Stimulated activated CD4-positive, alpha-beta T cell treated with anti-CD3 and anti-CD28 coated beads, Interleukin-15, amount 100 ng/mL, for 24 hours (primary cell): ENCODE data around the gene KANK3.
A peak's percentile ranks its signal among the peaks of the same experiment; 100 is the strongest.
"Not testable (repeated sequence)": the region's sequence is repeated elsewhere in the genome, so short reads cannot be mapped to it uniquely, and the experiment has no call there.

ENCODE experiments used
- DNase-seq: peaks from one replicate; pipeline ENCODE4 v3.0.0-alpha.2; 2020

KANK3 gene

GRCh38 chr19:8336660-8337059 lies 6.4 kb downstream of the KANK3 start:
- no peak for DNase-seq

GRCh38 chr19:8336072-8336569 lies 6.9 kb downstream of the KANK3 start:
- no peak for DNase-seq

- DNase-seq: peak; percentile 58
These were observed 7.6 kb downstream of the KANK3 start for GRCh38 chr19:8335343-8336071.

DNA sequence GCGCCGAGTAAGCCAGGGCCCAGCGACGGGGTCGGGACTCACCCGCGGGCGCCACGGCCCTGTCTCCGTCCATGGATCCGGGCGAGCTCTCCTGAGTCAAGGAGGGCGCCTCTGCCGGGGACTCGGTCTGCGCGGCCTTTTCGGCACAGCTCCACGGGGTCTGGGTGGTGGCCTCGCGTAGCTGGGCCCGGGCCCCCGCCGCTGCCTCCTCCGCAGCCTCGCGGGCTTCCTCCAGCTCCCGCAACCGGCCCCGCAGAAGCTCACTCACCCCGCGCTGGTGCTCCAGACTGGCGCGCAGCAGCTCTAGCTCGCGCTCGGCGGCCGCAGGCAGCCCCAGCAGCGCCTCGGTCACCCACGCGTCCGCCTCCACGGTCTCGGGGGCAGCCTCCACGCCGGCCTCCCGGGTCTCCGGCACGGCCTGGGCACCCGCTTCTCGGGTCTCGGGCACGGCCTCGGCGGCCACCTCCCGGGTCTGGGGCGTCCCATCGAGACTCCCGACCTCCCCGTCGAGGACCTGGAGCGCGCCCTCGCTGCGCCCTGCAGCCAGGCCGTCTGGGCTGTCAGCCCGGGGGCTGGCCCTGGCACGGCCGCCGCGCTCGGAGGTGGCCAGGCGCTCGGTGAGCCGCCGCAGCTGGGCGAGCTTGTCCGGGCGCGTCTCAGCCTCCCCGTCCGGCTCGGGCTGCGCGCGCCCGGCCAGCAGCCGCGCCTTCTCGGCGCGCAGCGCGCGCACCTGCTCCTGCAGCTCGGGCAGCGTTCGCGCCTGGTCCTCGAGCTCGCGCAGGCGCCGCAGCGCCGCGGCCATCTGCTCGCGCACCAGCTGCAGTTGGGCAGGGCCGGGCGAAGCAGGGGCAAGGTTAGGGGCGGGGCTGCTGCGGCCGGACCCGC lies 8.4 kb downstream of the KANK3 start:
- peak; percentile 66 for DNase-seq

DNA sequence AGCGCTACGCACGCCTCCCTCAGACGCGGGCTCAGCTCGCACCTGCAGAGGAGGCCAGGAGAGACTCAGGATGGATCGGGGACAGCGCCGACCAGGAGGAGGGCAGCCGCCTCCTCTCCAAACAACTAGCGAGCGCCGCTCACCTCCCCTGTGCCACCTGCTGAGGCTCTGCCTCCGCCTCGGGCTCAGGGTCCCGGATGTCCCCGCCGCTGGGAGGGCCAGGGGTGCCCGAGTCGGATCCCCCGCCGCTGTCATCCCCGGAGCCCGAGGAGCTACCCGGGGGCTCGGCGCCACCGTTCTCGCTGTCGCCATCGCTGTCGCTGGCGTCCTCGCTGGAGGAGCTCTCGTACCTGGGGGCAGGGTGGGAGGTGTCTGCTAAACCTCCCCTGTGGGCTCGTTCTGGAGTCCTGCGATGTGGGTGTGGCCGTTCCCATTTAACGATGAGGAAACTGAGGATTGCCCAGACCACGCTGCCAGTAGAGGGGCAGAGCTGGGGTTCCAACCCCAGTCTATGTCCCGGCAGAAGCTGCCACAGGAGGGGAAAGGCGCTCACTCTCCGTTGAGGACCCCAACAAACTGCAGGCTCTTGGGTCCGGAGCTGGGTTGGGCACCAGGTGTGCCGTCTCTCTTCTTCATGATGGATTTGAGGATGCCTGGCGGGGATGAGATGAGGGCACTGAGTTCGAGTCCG lies 9.2 kb downstream of the KANK3 start:
- no peak for DNase-seq

DNA sequence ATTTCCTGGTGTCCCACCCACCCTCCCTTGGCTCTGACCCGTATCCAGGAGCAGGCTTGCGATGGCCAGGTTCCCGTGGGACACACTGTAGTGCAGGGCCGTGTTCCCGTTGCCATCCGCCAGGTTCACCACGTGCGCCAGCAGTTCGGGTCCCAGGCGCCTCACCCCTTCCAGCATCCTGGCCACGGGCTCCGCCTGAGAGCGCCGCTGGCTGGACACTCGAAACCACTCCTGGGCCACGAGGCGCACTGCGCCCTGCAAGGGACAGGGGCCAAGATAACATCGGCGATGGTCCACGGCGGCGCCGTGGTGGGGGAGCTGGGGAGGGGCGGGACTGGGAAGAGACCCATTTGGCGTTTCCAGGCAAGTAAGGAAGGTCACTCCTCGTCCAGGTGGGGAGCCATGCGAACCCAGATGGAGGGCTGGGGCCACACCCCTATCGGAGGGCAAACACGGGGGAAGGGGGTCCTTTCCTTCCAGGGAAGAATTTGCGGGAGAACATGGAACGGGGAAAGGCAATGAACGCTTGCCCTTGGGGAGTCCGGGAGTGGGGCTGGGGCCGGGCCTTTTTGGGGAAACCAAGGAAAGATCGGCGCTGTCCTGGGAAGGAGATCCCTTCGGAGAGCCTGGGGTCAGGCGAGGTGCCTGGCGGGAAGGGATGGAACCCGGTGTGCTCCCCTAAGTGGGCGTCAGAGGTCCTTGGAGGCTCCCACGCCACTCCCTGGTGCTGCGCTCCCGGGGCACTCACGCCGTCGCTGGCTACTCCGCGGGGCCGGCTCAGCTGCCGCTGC lies 9.9 kb downstream of the KANK3 start:
- DNase-seq: no peak

DNA sequence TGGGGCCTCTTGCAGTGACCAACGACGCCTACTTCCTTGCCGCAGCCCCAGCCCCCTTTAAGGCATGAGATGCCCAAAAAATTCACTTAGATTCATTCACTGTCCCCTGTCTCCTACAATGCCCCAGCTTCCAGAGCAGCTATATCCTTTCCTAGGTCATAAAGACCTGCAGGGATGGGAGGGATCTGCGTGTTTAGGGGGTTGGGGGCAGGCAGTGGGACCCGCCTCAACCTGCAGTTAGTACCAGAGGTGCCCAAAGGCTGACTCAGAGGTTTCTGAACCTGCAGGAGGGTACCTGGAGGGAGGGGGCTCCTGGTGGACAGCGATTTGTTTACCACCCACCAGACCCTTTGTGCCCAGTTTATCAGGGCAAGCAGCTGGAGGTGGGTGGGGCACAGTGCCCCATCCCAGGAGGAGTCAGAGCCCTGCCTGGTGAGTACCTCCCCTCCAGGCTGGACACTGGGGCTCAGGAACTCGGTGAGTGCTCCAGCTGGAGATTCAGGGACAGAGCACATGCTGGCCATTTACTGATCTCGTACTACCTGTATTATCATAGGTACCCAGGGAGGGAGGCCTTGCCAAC lies 11.7 kb downstream of the KANK3 start:
- DNase-seq: no peak

GRCh38 chr19:8329996-8330395 lies 13.1 kb downstream of the KANK3 start:
- no peak for DNase-seq

- DNase-seq: no peak
These were observed 17.6 kb downstream of the KANK3 start for GRCh38 chr19:8325454-8325853.

- DNase-seq: peak; percentile 43
These were observed 18.6 kb downstream of the KANK3 start for GRCh38 chr19:8324186-8325050.

GRCh38 chr19:8323781-8324185 lies 19.3 kb downstream of the KANK3 start:
- peak; percentile 34 for DNase-seq

- no peak for DNase-seq
These were observed 20.4 kb downstream of the KANK3 start for GRCh38 chr19:8322638-8322997.

DNA sequence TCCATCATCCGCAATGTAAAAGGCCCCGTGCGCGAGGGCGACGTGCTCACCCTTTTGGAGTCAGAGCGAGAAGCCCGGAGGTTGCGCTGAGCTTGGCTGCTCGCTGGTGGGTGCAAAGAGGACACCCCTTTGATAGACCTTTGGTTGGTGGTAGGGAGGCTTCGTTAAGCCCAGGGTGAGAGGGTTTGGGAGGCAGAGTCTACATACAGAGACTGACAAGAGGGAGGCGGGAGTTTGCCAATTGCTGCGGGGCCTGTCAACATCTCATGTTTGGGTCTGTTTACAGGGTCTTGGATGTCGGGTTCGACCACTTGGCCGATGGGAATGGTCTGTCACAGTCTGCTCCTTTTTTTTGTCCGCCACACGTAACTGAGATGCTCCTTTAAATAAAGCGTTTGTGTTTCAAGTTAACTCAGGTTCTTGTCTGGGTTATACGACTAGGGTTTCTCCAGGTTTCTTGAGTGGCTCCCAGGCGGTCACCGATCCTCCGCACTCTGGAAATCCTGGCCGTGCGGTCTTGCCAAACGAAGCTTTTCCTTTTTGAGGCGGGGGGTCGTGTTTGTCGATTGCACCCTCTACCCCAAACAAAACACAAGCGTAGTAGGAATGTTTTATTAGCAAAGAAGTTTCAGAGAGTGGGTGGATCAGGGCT lies 20.9 kb downstream of the KANK3 start:
- no peak for DNase-seq

DNA sequence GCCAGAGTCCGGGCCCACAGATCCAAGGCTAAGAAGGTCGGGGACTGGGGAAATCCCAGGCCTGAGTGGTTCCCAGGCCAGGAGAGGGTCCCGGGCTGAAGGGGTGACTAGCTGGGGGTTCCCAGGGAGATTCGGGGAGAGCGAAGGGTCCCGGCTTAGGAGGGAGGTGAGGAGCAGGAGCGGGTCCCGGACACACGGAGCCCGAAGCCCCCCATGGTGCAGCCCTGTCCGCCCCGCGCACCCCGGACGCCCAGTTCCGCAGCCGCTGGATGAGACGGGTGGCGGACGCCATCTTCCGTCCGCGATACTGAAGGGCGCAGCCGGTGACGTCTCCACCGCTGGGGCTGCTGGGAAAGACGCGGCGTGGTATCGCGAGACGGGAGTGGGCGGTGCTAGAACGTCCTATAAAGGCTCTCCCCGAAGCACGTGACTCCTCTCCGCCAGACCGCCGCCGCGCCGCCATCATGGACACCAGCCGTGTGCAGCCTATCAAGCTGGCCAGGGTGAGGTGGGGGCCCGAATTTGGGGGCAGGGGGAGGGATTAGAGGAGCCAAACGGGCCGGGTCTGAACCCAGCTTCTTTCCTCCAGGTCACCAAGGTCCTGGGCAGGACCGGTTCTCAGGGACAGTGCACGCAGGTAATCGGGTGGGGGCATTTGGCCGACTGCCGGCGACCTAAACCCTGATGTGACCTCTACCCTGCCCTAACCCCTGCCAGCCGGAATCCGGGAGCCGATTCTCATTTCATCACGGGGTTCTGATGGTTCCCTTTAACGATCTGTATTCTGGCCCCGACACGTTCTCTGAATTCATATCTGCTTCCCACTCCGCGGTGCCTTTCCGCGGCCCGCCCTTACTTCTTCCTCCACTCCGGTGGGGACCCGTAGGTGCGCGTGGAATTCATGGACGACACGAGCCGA lies 21.7 kb downstream of the KANK3 start, which contains the start of the genes NDUFA7 and RPS28:
TSS of gene NDUFA7 (minus strand) at position 309 of the 919 bp plus-strand sequence. CDS start at position 292, 17 bp downstream.
TSS of gene RPS28 (plus strand) at position 430 of the 919 bp plus-strand sequence. CDS start at position 465, 35 bp downstream.
- DNase-seq: peak; percentile 97

DNA sequence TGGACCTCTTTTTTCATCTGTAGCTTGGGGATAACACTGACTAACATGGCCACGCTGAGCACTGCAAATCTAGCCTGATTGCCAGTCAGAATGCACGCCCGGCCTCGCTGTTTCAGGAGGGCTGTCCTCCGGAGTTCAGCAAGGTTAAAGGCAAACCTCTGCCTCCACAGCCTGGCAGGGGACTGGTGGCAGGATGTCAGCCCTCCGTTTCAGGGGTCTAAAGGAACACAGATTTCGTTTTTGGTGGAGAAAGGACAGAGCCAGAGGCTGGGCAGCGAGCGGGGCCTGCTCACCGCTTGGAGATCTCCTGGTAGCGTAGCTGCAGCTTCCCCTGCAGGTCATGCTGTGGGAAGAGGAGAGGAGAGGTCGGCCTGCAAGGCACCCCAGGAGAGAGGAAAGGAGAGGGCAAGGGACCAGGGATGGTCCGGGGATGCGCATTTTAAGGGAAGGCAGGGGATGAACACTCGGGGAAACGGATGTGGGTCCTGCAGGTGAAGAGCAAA lies 22.4 kb downstream of the KANK3 start:
- DNase-seq: no peak

DNA sequence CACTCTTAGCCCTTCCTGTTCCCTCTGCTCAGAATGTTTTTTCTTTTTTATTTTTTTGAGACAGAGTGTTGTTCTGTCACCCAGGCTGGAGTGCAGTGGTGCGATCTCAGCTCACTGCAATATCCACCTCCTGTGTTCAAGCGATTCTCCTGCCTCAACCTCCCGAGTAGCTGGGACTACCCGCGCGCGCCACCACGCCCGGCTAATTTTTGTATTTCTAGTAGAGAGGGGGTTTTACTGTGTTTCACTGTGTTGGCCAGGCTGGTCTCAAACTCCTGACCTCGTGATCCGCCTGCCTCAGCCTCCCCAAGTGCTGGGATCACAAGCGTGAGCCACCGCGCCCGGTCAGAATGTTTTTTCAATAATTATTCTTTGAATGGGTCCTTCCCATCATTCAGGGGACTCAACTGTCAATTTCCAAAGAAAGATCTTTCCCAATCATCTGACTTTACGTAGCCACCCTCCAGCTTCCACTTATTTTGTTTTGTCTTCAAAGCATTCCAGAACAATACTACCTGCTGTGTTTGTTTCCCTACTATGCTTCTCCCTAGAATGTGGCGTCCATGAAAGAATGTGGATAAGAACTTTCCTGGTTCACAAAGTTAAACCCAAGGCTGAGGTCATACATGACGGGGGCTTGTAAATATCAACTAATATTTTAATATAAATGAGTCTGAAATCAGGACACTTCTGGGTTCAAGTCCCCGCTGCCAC lies 23.1 kb downstream of the KANK3 start:
- DNase-seq: no peak

DNA sequence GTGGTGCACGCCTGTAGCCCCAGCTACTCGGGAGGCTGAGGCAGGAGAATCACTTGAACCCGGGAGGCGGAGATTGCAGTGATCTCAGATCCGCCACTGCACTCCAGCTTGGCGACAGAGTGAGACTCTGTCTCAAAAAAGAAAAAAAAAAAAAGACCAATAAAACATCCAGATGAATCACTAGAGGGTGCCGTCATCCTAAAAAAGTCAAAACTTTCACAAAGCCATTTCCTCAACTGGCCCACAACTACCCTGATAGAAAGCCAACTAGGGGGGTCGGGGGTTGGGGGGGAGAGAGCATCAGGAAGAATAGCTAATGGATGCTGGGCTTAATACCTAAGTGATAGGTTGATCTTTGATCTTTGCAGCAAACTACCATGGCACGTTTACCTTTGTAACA lies 24.2 kb downstream of the KANK3 start:
- DNase-seq: not testable (repeated sequence)
